Lower leg skin (tissue), 4 donors: ENCODE measurements around the gene RYK. TPM values are rescaled to one million over a fixed set of nuclear protein-coding genes. Genes with fewer than 3 reads are reported as not detected.

ENCODE experiments used
- DNase-seq, 2 donors: peaks; one replicate each; pipeline ENCODE4 v3.0.0-alpha.2; 2019; ENCODE audit warnings: low spot score in 2 of 2
- H3K4me3 ChIP-seq: fragments of 200-600 bp; sonication (generic); 2 replicates; pipeline ENCODE4 v1.5.1; 2017; ENCODE audit warnings: mild to moderate bottlenecking, low read depth; ENCODE audit not compliant: poor library complexity, severe bottlenecking
- POLR2A ChIP-seq, 2 donors: fragments of 450-650 bp; IDR thresholded peaks; one replicate each; pipeline ENCODE4 v1.6.1; 2016 to 2017; ENCODE audit warnings: antibody characterized with exemption in 2 of 2, mild to moderate bottlenecking in 1 of 2, moderate library complexity in 1 of 2
- WGBS, 2 donors: methylation state at CpG; one replicate each; pipeline ENCODE4 v1.1.5; 2018; 5-methylcytosine and 5-hydroxymethylcytosine counted together
- intact Hi-C: fragments of 100-400 bp; cut with DNase I; formaldehyde crosslinking; loops from one replicate; pipeline ENCODE4 v1.15.0; 2023; ENCODE audit warnings: low total_unique reads
- total RNA-seq, 4 donors: library from RNA; depleted of rRNA; stranded (reverse); fragments of >200 nt; gene quantifications; one replicate each; pipeline ENCODE4 v1.1.0, GENCODE V29; 2016
- TF ChIP-seq, protein P1 (sequence below), 3 donors: fragments of 450-650 bp; IDR thresholded peaks; one replicate each; pipeline ENCODE4 v1.5.1; 2016; ENCODE audit warnings: antibody characterized with exemption in 3 of 3, mild to moderate bottlenecking in 3 of 3, moderate library complexity in 2 of 3

Gene RYK
- total RNA-seq, 4 donors from 2014 or later: 44.8 to 66.7 (median 56.6) TPM

- WGBS, 2 donors: 85 to 88% methylated on average over 1 of the region's 1 CpG
- no peak overlapping the region for H3K4me3 ChIP-seq
- intact Hi-C loops: no loop called here
- DNase-seq: no peak
- TF ChIP-seq, protein P1, sequence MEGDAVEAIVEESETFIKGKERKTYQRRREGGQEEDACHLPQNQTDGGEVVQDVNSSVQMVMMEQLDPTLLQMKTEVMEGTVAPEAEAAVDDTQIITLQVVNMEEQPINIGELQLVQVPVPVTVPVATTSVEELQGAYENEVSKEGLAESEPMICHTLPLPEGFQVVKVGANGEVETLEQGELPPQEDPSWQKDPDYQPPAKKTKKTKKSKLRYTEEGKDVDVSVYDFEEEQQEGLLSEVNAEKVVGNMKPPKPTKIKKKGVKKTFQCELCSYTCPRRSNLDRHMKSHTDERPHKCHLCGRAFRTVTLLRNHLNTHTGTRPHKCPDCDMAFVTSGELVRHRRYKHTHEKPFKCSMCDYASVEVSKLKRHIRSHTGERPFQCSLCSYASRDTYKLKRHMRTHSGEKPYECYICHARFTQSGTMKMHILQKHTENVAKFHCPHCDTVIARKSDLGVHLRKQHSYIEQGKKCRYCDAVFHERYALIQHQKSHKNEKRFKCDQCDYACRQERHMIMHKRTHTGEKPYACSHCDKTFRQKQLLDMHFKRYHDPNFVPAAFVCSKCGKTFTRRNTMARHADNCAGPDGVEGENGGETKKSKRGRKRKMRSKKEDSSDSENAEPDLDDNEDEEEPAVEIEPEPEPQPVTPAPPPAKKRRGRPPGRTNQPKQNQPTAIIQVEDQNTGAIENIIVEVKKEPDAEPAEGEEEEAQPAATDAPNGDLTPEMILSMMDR (IDR thresholded peaks at IDR 0.05): no peak
- no peak for TF ChIP-seq POLR2A (IDR thresholded peaks at IDR 0.05)
Observed at GRCh38 chr3:134180761-134181160, 69.9 kb downstream of the RYK start.

GRCh38 chr3:134179508-134179907, 71.2 kb downstream of the RYK start:
- TF ChIP-seq, protein P1 (IDR thresholded peaks at IDR 0.05): no peak
- no peak for TF ChIP-seq POLR2A (IDR thresholded peaks at IDR 0.05)
- WGBS, 2 donors: 89 to 98% methylated on average over 2 of the region's 2 CpGs
- H3K4me3 ChIP-seq: no peak overlapping the region
- intact Hi-C loops: no loop called here
- DNase-seq: no peak

DNA sequence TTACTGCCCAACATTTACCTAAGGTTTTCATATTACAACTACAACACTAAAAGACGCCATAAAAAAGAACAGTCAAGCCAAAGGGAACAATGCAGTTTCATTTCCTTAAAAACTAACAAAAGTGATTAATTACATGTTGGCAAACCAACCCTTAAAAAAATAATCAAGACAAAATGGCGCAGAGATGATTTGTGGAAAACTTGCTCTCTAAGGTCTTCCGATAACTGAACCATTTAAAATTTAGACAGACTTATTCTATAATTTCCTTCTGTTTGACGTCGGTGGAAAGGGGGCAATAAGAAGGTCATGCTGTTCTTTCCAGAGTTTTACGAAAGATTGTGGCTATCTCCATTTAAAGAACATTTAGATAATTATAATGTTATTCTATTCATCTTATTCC, 87.6 kb downstream of the RYK start:
- WGBS, 2 donors: 84 to 88% methylated on average over 6 of the region's 6 CpGs
- no peak for DNase-seq
- no peak overlapping the region for H3K4me3 ChIP-seq
- intact Hi-C loops: no loop called here
- no peak for TF ChIP-seq POLR2A (IDR thresholded peaks at IDR 0.05)
- TF ChIP-seq, protein P1 (IDR thresholded peaks at IDR 0.05): no peak

GRCh38 chr3:134161898-134162615, 88.6 kb downstream of the RYK start:
- DNase-seq: no peak
- intact Hi-C loops: no loop called here
- WGBS, 2 donors: 91 to 95% methylated on average over 9 of the region's 9 CpGs
- no peak overlapping the region for H3K4me3 ChIP-seq
- no peak for TF ChIP-seq POLR2A (IDR thresholded peaks at IDR 0.05)
- TF ChIP-seq, protein P1 (IDR thresholded peaks at IDR 0.05): no peak

GRCh38 chr3:134155446-134155845, 95.2 kb downstream of the RYK start:
- DNase-seq: no peak
- no peak overlapping the region for H3K4me3 ChIP-seq
- intact Hi-C loops: no loop called here
- no peak for TF ChIP-seq POLR2A (IDR thresholded peaks at IDR 0.05)
- TF ChIP-seq, protein P1 (IDR thresholded peaks at IDR 0.05): no peak
- 48 to 97% methylated on average over 2 of the region's 2 CpGs for WGBS, 2 donors

DNA sequence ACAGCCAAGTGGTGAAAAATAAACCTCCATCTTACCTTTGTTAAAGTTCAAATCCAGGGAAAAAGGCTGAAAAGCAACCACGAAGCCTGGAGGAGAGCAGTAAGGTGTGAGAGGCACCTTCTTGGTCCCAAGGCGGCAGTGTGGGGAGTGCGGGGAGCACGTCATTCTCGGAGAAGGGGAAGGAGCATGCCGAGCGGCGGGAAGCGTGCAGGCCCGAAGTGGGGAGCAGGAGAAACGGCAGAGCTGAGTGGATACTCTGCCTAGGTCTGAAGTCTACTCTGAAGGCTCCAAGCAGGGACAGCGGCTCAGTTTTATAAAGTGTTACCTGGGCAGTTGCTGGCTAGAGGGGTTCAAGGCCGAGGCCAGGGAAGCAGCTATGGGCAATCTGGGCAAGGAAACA, 96.9 kb downstream of the RYK start:
- H3K4me3 ChIP-seq: no peak overlapping the region
- 97% methylated on average over 13 of the region's 13 CpGs for WGBS, 2 donors
- intact Hi-C loops: no loop called here
- DNase-seq: no peak
- TF ChIP-seq POLR2A (IDR thresholded peaks at IDR 0.05): no peak
- TF ChIP-seq, protein P1 (IDR thresholded peaks at IDR 0.05): no peak
